ENCODE results near the gene OGDH.

Gene OGDH

GRCh38 chr7:44622342-44623151 is 16.1 kb downstream of the OGDH start:
- Histone ChIP-seq H3K9me2 (replicated peaks; ENCODE audit: control insufficient read depth, low read length) (no peaks in the 10 kb centered on the region), H4K20me1 (ENCODE audit: control insufficient read depth, insufficient read depth, low read depth, low read length) (peaks cover 18% of the 10 kb centered on the region), H3K27ac (ENCODE audit: low read depth, low read length) (no peak overlapping the region), H3K27me3 (ENCODE audit: control insufficient read depth, low read length) (no peaks in the 10 kb centered on the region), H3K4me3 (ENCODE audit: low read length) (no peak overlapping the region), H3K4me2 (ENCODE audit: low read length) (no peak overlapping the region), H3K9me3 (ENCODE audit: control insufficient read depth, insufficient read depth, low read length) (no peaks in the 10 kb centered on the region), H3K79me2 (ENCODE audit: control insufficient read depth, low read length) (peaks cover 91% of the 10 kb centered on the region), H3K4me1 (ENCODE audit: control insufficient read depth, low read length) (0 out of 2 replicates have a peak, but pooled peaks cover 3% of the 10 kb centered on the region), H3K36me3 (ENCODE audit: control insufficient read depth, low read length) (peaks cover 52% of the 10 kb centered on the region), H3F3A (ENCODE audit: control insufficient read depth, insufficient read depth) (no peaks in the 10 kb centered on the region)
- TF ChIP-seq CTCF (IDR thresholded peaks at IDR 0.05; ENCODE audit: low read depth, low read length, poor library complexity, severe bottlenecking), result no peak
- TF ChIP-seq EZH2phosphoT487 (IDR thresholded peaks at IDR 0.05; ENCODE audit: borderline replicate concordance, low read length), result no peak

- H3K27me3 ChIP-seq (ENCODE audit: control insufficient read depth, low read length), result no peaks in the 10 kb centered on the region
- peaks cover 7% of the 10 kb centered on the region for H3K4me1 ChIP-seq (ENCODE audit: control insufficient read depth, low read length)
- H4K20me1 ChIP-seq (ENCODE audit: control insufficient read depth, insufficient read depth, low read depth, low read length), result peaks cover 18% of the 10 kb centered on the region
- H3K27ac ChIP-seq (ENCODE audit: low read depth, low read length), result no peak overlapping the region
- no peak overlapping the region for H3K4me2 ChIP-seq (ENCODE audit: low read length)
- peaks cover 73% of the 10 kb centered on the region for H3K79me2 ChIP-seq (ENCODE audit: control insufficient read depth, low read length)
- no peak overlapping the region for H3K4me3 ChIP-seq (ENCODE audit: low read length)
- H3K36me3 ChIP-seq (ENCODE audit: control insufficient read depth, low read length), result peaks cover 46% of the 10 kb centered on the region
- H3F3A ChIP-seq (ENCODE audit: control insufficient read depth, insufficient read depth), result no peaks in the 10 kb centered on the region
- no peak for TF ChIP-seq CTCF (IDR thresholded peaks at IDR 0.05; ENCODE audit: low read depth, low read length, poor library complexity, severe bottlenecking)
- no peaks in the 10 kb centered on the region for H3K9me2 ChIP-seq (replicated peaks; ENCODE audit: control insufficient read depth, low read length)
- H3K9me3 ChIP-seq (ENCODE audit: control insufficient read depth, insufficient read depth, low read length), result no peaks in the 10 kb centered on the region
These were observed 17.9 kb downstream of the OGDH start for GRCh38 chr7:44624318-44624717.

GRCh38 chr7:44625526-44626471 is 19.4 kb downstream of the OGDH start:
- Histone ChIP-seq H3K9me2 (replicated peaks; ENCODE audit: control insufficient read depth, low read length) (no peaks in the 10 kb centered on the region), H3F3A (ENCODE audit: control insufficient read depth, insufficient read depth) (peaks cover 5% of the 10 kb centered on the region; the same call in 1 of the 2 replicates), H3K9me3 (ENCODE audit: control insufficient read depth, insufficient read depth, low read length) (no peaks in the 10 kb centered on the region), H3K79me2 (ENCODE audit: control insufficient read depth, low read length) (peaks cover 69% of the 10 kb centered on the region), H3K4me2 (ENCODE audit: low read length) (no peak overlapping the region), H3K27me3 (ENCODE audit: control insufficient read depth, low read length) (no peaks in the 10 kb centered on the region), H3K4me3 (ENCODE audit: low read length) (no peak overlapping the region), H3K27ac (ENCODE audit: low read depth, low read length) (no peak overlapping the region), H3K36me3 (ENCODE audit: control insufficient read depth, low read length) (peaks cover 57% of the 10 kb centered on the region), H3K4me1 (ENCODE audit: control insufficient read depth, low read length) (peaks cover 22% of the 10 kb centered on the region), H4K20me1 (ENCODE audit: control insufficient read depth, insufficient read depth, low read depth, low read length) (peaks cover 23% of the 10 kb centered on the region)
- TF ChIP-seq CTCF (IDR thresholded peaks at IDR 0.05; ENCODE audit: low read depth, low read length, poor library complexity, severe bottlenecking), result no peak
- TF ChIP-seq EZH2phosphoT487 (IDR thresholded peaks at IDR 0.05; ENCODE audit: borderline replicate concordance, low read length), result no peak

All from DOHH2 (cell line).